ENCODE measurements around the gene ANKS1B.

- no peak for TF ChIP-seq CTCF (IDR thresholded peaks at IDR 0.05)
- TF ChIP-seq POLR2A (IDR thresholded peaks at IDR 0.05) = no peak
Measured at GRCh38 chr12:99253068-99253467, 731.7 kb downstream of the ANKS1B start.
